GM12891 (cell line): ENCODE data around the gene TAF11L5.

Experiments used
- PAX5 ChIP-seq: IDR thresholded peaks from 2 replicates; pipeline ENCODE4 v1.6.1; 2011; ENCODE audit warnings: low read length, moderate library complexity, mild to moderate bottlenecking; ENCODE audit not compliant: insufficient read depth, severe bottlenecking
- POLR2A ChIP-seq: IDR thresholded peaks from 2 replicates; pipeline ENCODE4 v1.6.1; 2011; ENCODE audit warnings: low read depth, low read length, control low read depth
- POLR2AphosphoS5 ChIP-seq: IDR thresholded peaks from 2 replicates; pipeline ENCODE4 v1.6.1; 2011; ENCODE audit warnings: low read depth, low read length, control low read depth
- POU2F2 ChIP-seq: IDR thresholded peaks from 2 replicates; pipeline ENCODE4 v1.6.1; 2011; ENCODE audit warnings: low read depth, mild to moderate bottlenecking, control low read depth, low read length, moderate library complexity
- SPI1 ChIP-seq: IDR thresholded peaks from 2 replicates; pipeline ENCODE4 v1.6.1; 2011; ENCODE audit warnings: low read depth, low read length, control low read depth
- TAF1 ChIP-seq: IDR thresholded peaks from 2 replicates; pipeline ENCODE4 v1.6.1; 2011; ENCODE audit warnings: low read depth, low read length, control low read depth

- TF ChIP-seq POLR2A (no peak), POLR2AphosphoS5 (no peak), TAF1 (no peak), POU2F2 (no peak), PAX5 (no peak), SPI1 (no peak)
Measured at GRCh38 chr5:17492770-17493169, 32.3 kb upstream of the TAF11L5 start.
